Measurements from ENCODE around the gene ICAM2. TPM values are rescaled to one million over a fixed set of nuclear protein-coding genes. Genes with fewer than 3 reads are reported as not detected.
"Not testable (repeated sequence)": the region's sequence is repeated elsewhere in the genome, so short reads cannot be mapped to it uniquely, and the experiment has no call there.

The ICAM2 gene
- total RNA-seq, 4 donors from 2014 or later: 2.1 to 25.6 (median 9.7) TPM

DNA sequence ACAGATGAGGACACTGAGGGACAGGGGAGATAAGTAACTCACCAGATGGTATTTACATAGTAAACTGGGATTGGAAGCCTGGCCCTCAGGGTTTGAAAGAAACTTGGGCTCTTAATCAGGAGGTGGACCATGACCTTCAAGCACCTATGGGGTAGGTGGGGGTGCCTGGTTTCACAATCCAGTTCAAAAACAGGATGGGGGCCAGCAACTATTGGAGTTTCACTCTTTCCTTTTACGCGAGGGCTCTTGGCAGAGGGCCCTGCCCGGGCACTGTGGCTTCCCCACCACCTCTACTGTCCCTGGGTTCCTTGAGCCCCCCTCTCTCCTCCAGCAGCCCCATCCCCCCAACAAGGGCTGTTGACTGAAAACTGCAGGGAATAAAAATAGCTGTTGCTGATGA is 33.6 kb downstream of the ICAM2 start:
- DNase-seq: no peak
- TF ChIP-seq, protein P1, sequence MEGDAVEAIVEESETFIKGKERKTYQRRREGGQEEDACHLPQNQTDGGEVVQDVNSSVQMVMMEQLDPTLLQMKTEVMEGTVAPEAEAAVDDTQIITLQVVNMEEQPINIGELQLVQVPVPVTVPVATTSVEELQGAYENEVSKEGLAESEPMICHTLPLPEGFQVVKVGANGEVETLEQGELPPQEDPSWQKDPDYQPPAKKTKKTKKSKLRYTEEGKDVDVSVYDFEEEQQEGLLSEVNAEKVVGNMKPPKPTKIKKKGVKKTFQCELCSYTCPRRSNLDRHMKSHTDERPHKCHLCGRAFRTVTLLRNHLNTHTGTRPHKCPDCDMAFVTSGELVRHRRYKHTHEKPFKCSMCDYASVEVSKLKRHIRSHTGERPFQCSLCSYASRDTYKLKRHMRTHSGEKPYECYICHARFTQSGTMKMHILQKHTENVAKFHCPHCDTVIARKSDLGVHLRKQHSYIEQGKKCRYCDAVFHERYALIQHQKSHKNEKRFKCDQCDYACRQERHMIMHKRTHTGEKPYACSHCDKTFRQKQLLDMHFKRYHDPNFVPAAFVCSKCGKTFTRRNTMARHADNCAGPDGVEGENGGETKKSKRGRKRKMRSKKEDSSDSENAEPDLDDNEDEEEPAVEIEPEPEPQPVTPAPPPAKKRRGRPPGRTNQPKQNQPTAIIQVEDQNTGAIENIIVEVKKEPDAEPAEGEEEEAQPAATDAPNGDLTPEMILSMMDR (IDR thresholded peaks at IDR 0.05): no peak
- TF ChIP-seq POLR2A (IDR thresholded peaks at IDR 0.05): no peak
- Histone ChIP-seq H3K27ac (no peak overlapping the region), H3K9me3 (peaks cover 0 to 3% (median 0%) of the 10 kb centered on the region in 4 donors), H3K4me3 (no peak overlapping the region), H3K36me3 (no peaks in the 10 kb centered on the region), H3K27me3 (no peaks in the 10 kb centered on the region), H3K4me1 (peaks cover 0 to 14% (median 3%) of the 10 kb centered on the region in 4 donors)

DNA sequence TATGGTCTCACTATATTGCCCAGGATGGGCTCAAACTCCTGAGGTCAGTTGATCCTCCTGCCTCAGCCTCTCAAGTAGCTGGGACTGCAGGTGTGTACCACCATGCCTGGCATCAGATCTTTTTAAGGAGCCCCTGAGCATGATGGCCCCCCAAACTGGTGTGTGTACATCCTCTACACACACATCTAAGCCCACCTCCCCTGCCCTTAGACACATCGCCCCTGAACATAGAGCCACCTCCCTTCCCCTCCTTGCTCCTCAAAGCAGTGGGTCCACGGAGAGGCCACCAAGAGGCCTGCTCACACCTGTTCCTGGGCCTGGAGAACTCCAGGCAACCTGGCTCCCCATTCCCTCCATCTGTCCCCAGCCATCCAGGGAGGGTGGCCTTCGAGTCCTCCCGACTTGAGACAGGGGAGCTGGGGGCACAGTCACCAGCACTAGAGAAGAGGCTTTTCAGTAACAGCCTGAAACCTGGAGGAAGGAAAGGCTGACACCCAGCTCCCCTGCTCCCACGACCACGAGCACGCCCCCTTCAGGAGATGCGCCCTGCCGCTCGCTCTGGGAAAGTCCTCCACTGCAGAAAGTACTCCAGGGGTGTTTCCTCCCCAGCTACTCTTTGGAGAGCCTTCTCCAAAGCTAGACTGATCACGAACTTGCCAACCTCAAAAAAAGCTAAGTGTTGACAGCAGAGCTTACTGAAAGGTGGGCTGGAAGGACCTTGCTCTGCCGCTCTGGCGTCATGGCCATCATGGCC is 34.9 kb downstream of the ICAM2 start:
- no peaks in the 10 kb centered on the region for H3K36me3 ChIP-seq
- no peaks in the 10 kb centered on the region for H3K27me3 ChIP-seq
- TF ChIP-seq POLR2A (IDR thresholded peaks at IDR 0.05): no peak
- TF ChIP-seq, protein P1 (IDR thresholded peaks at IDR 0.05): no peak
- H3K9me3 ChIP-seq: peaks cover 0 to 3% (median 2%) of the 10 kb centered on the region in 4 donors
- H3K4me3 ChIP-seq: no peak overlapping the region
- peak overlapping the region in 3 of 4 donors; percentile 18 to 64 (median 23) for H3K27ac ChIP-seq
- DNase-seq: no peak
- peaks cover 0 to 11% (median 2%) of the 10 kb centered on the region in 4 donors for H3K4me1 ChIP-seq

DNA sequence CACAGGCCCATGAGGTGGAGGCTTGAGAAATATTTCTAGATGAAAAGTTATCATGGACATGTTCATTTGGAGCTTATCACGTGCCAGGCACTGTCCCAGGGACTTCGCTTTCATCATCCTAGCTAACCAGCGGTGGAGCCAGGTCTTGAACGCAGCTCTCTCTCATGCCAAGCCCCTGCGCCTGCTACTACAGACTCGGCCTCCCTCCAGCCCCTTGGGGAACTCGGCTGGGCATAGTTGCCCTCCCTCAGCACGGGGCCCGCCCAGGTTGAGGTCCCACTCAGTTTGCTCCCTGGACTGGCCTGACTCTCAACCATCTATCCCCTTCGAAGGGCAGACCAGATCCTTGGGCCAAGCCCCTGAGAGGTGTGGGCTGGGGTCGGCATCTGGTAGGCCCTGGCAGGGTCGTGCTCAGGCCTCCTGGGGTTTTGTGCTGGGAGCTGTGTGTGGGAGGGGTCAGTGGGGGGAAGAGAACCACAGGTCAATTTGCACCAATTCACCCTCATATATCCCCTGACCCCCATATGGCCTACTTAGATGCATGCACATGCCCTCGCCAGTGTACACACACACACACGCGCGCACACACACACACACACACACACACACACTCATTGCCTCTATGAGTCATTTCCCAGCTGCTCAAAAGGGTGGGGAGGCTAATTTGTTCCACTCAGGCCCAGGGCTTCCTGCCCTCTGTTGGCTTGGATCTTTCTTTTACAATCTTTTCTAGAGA is 35.6 kb downstream of the ICAM2 start:
- TF ChIP-seq, protein P1 (IDR thresholded peaks at IDR 0.05): no peak
- no peak for TF ChIP-seq POLR2A (IDR thresholded peaks at IDR 0.05)
- peak in 1 of 3 donors; percentile 65 for DNase-seq
- H3K9me3 ChIP-seq: peaks cover 0 to 3% (median 2%) of the 10 kb centered on the region in 4 donors
- no peaks in the 10 kb centered on the region for H3K36me3 ChIP-seq
- H3K27me3 ChIP-seq: no peaks in the 10 kb centered on the region
- peaks cover 0 to 8% (median 0%) of the 10 kb centered on the region in 4 donors for H3K4me1 ChIP-seq
- H3K4me3 ChIP-seq: no peak overlapping the region
- peak overlapping the region in 3 of 4 donors; percentile 8 to 64 (median 31) for H3K27ac ChIP-seq

DNA sequence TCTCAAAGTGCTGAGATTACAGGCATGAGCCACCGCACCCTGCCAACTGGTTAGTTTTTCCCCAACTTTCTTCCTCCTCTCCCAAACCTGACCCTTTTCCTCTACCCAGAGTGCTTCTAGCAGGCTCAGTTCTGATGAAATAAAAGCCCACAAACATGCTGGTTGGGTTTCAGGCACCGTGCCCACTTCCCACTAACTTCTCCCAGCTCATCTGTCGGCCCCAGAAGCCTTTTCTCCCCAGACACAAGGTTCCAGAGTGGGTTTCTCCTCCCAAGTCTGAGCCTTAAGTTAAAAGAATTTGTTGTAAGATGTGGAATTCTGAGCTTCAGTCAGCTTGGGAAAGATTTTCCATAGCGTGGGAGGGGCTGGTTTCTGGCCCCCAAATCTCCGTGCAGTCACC is 36.2 kb downstream of the ICAM2 start:
- Histone ChIP-seq H3K4me1 (peaks cover 0 to 8% (median 0%) of the 10 kb centered on the region in 4 donors), H3K36me3 (no peaks in the 10 kb centered on the region), H3K27ac (peak overlapping the region in 3 of 4 donors; percentile 8 to 59 (median 31)), H3K9me3 (peaks cover 0 to 3% (median 2%) of the 10 kb centered on the region in 4 donors), H3K27me3 (no peaks in the 10 kb centered on the region), H3K4me3 (no peak overlapping the region)
- TF ChIP-seq POLR2A (IDR thresholded peaks at IDR 0.05): no peak
- TF ChIP-seq, protein P1 (IDR thresholded peaks at IDR 0.05): no peak
- DNase-seq: no peak

DNA sequence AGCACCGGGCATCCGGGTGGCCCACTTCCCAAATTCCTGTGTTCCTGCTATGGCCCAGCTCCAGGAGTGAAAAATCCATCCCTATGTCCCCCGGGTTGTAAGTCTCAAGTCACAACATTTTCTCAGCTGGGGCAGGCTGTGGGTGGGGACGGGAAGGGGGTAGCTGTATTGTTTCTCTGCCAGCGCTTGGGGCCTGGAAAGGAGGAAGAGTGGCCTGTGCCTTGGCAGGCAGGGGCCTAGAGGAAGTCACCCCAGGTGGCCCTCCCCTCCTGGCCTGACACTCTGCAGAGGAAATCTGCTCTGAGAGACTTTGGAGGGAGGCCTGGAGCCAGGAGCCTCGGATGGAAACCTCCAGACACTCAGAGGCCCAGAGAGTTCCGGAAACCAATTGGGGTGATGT is 37.1 kb downstream of the ICAM2 start:
- peaks cover 0 to 3% (median 2%) of the 10 kb centered on the region in 4 donors for H3K9me3 ChIP-seq
- H3K36me3 ChIP-seq: no peaks in the 10 kb centered on the region
- no peaks in the 10 kb centered on the region for H3K27me3 ChIP-seq
- H3K27ac ChIP-seq: peak overlapping the region in 1 of 4 donors; percentile 31
- peaks cover 0 to 8% (median 0%) of the 10 kb centered on the region in 4 donors for H3K4me1 ChIP-seq
- no peak for TF ChIP-seq POLR2A (IDR thresholded peaks at IDR 0.05)
- DNase-seq: no peak
- no peak overlapping the region for H3K4me3 ChIP-seq

DNA sequence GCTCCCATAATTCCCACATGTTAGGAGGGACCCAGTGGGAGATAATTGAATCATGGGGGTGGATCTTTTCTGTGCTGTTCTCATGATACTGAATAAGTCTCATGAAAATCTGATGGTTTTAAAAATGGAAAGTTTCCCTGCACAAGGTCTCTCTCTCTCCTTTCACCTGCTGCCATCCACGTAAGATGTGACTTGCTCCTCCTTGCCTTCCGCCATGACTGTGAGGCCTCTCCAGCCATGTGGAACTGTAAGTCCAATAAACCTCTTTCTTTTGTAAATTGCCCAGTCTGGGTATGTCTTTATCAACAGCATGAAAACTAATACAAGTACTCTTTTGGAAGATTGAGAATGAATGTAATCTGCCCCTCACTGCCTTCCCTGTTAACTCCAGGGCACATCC is 37.8 kb downstream of the ICAM2 start:
- not testable (repeated sequence) for H3K4me3 ChIP-seq, H3K27ac ChIP-seq, H3K9me3 ChIP-seq, DNase-seq, H3K4me1 ChIP-seq, H3K27me3 ChIP-seq, H3K36me3 ChIP-seq

Measured in Peyer's patch (tissue), 4 donors.